ENCODE measurements around the gene TMSB4X.

TMSB4X gene

GRCh38 chrX:13023979-13024378 is 49.1 kb downstream of the TMSB4X start:
- DNase-seq (ENCODE audit: low read depth, low spot score) = no peak

- DNase-seq (ENCODE audit: low read depth, low spot score) = peak; percentile 77
Measured at GRCh38 chrX:13024986-13025385, 50.1 kb downstream of the TMSB4X start.

All from ELF-1 (cell line).